SHP77 treated with DMSO at 0.1 percent for 48 hours (cell line): Measurements from ENCODE around the gene PERM1.

Experiments used
- DNase-seq: peaks from one replicate; lab custom pipeline; 2025; lab: John Stamatoyannopoulos, UW

Gene PERM1

DNA sequence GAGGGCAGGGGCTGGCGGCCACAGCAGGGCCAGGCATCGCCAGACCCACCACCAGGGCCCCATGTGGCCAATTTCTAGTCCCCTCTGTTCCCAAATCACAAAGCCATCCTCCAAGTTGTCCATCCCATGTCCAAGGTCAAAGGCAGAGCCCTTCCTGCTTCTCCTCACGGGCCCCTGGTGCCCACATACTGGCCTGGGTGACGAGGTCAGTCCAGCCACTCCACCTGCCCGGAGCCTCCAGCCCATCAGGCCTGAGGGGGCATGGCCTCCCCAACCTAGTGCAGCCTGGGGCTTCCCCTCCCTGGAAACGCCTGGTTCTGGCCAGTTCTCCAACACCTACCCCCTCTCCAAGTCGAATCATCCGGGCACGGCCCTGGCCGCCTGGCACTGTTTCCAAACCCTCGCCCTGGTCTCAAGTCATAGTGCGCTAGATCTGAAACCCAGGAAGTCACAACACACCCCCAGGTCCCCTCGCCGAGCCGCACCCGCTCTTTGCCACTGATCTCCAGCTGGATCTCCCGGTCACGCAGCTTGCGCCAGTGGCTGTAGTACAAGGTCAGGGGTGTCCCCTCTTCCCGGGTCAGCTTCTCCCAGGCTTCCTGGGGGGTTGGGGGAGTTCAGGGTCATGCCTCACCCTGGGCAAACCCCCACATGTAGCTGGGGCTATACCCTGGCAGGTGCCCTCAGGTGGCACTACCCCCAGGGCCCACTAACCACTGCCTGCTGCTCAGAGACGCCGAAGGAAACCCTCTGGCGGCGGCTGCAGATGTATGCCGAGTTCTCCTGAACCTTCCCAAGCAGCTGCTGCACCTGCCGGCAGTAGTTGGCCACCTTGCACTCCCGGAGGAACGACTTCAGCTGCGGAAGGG lies 36.0 kb downstream of the PERM1 start:
- no peak for DNase-seq

DNA sequence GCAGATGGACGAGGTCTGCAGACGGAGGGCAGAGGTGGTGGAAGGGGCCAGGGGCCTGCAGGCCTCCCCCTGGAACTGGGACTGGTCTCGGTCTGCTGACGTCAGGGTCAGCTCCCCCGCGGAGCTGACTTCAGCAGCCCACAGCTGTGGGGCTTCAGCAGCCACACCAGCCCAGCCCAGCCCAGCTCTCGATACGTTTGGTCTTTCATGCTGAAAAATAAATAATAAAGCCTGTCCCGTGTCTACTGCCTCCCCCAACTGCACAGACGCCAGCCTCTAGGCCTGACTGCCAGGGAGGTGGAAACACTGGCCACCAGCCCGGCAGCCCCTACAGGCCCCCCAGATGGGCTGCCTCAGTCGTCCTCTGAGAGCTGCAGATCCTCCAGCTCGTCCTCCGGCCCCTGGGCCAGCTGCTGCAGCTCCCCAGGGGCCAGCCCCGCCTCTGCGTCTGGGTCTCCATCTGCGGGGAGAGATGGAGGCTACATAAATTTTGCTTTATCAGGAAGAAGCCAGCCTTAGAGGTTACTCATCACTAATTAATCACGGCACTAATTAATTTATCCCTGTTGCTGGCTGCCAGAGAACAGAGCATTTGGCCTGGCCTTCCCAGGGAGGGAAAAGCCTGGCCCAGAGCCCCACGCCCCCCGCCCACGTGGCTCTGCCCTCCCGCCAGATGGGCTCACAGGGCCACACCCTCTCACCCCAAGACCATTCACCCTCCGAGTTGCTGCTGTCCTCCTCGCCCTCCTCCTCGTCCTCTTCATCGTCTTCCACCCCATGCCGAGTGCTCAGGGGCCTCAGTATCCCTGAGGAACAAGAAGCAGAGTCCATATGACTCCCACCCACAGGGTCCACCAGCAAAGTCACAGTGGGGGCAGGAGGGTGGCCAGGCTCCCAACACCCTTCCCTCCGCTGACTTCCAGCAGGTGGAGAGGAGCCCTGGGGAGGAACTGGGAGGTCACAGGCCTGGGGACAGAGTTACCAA lies 37.3 kb downstream of the PERM1 start:
- no peak for DNase-seq

DNA sequence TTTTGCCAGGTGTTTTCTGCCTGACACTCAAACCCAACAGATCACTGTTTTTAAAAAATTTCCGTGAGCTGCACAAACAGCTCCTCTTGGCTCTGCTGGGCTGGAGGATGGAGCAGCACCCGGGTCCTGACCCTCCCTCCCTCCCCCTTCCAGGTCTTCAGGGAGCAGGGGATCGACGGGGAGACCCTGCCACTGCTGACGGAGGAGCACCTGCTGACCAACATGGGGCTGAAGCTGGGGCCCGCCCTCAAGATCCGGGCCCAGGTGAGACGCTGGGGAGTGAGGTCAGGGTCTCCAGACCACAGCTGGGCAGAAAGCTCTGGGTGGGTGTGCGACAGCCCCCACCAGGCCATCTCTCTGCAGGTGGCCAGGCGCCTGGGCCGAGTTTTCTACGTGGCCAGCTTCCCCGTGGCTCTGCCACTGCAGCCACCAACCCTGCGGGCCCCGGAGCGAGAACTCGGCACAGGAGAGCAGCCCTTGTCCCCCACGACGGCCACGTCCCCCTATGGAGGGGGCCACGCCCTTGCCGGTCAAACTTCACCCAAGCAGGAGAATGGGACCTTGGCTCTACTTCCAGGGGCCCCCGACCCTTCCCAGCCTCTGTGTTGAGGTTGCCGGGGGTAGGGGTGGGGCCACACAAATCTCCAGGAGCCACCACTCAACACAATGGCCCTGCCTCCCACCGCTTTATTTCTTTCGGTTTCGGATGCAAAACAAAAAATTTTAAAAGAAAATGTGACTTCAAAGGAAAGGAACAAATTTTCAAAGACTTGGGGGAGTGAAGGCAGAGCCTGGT lies 38.1 kb downstream of the PERM1 start:
- DNase-seq, result no peak

DNA sequence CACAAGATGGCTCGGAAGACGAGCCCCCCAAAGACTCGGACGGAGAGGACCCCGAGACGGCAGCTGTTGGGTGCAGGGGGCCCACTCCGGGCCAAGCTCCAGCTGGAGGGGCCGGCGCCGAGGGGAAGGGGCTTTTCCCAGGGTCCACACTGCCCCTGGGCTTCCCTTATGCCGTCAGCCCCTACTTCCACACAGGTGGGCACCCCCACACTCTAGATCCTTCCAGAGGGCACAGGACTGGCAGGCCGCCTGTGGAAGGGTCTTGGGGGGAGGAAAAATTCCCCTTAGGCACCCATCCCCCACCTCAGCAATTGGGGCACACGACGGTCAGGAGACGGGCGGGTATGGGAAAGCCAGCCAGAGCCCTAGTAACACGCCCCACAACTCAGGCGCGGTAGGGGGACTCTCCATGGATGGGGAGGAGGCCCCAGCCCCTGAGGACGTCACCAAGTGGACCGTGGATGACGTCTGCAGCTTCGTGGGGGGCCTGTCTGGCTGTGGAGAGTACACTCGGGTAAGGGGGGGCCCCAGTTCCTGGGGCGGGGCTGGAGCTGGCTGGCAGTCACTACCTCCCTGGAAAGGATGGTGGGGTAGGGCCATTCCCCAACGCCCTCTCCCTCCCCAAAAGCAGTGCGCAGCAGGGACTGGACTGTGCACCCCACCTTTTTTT lies 38.9 kb downstream of the PERM1 start:
- no peak for DNase-seq

DNA sequence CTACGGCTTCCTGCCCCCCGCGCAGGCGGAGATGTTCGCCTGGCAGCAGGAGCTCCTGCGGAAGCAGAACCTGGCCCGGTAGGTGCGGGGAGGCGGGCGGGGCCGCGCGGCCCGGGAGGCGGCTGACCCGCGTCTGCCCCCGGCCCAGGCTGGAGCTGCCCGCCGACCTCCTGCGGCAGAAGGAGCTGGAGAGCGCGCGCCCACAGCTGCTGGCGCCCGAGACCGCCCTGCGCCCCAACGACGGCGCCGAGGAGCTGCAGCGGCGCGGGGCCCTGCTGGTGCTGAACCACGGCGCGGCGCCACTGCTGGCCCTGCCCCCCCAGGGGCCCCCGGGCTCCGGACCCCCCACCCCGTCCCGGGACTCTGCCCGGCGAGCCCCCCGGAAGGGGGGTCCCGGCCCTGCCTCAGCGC lies 39.5 kb downstream of the PERM1 start:
- DNase-seq, result no peak

DNA sequence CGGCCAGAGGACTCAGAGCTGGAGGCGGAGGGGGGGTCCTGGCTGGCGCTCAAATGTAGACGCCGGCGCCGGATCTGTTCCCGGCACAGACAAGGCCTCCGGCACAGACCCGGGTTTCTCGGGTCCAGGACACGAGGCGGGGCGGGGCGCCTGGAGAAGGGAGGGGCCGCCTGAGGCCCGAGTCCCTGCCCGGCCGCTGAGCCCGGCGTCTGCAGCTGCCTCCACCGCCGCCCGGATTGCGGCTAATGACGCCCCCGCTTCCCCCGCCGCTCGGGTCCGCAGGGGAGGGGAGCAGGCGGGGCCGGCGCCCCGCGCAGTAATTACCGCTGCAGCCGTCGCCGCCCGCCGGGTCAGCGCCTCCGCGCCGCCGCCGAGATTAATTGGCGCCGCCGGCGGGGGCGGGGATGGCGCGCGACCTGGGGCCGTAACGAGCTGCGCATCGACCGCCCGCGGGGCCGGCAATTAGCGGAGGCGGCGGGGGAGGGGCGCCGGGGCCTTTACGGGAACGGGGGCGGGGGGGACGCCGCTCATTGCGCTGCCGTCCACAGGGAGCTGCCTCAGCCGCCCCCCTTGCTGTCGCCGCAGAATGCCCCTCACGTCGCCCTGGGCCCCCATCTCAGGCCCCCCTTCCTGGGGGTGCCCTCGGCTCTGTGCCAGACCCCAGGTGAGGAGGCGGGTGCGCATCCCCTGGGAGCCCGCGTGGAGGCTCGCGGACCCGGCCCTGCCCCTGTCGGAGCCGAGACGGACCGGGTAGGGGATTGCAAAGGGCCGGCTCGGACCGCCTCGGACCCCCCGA lies 40.1 kb downstream of the PERM1 start:
- DNase-seq, result peak; percentile 30

DNA sequence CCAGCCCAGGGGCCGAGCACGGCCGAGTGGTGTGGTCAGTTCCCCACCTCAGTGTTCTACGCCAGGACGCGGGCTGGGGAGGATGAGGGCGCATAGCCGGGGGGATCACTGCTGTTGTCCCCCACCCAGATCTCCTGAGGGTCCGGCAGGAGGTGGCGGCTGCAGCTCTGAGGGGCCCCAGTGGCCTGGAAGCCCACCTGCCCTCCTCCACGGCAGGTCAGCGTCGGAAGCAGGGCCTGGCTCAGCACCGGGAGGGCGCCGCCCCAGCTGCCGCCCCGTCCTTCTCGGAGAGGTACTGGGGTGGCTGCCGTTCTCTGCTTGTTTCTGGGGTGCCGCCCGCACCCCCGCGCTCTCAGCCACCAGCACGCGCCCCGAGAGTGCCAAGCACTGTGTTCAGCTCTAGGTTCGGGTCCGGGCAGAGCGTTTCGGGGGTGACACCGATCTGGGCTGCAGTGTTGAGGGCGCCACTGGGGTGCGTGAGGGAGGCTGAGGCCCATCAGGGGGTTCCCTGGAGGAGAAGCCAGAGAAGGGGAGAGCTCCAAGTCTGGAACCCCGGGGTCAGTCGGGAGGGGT lies 40.8 kb downstream of the PERM1 start:
- DNase-seq, result no peak

DNA sequence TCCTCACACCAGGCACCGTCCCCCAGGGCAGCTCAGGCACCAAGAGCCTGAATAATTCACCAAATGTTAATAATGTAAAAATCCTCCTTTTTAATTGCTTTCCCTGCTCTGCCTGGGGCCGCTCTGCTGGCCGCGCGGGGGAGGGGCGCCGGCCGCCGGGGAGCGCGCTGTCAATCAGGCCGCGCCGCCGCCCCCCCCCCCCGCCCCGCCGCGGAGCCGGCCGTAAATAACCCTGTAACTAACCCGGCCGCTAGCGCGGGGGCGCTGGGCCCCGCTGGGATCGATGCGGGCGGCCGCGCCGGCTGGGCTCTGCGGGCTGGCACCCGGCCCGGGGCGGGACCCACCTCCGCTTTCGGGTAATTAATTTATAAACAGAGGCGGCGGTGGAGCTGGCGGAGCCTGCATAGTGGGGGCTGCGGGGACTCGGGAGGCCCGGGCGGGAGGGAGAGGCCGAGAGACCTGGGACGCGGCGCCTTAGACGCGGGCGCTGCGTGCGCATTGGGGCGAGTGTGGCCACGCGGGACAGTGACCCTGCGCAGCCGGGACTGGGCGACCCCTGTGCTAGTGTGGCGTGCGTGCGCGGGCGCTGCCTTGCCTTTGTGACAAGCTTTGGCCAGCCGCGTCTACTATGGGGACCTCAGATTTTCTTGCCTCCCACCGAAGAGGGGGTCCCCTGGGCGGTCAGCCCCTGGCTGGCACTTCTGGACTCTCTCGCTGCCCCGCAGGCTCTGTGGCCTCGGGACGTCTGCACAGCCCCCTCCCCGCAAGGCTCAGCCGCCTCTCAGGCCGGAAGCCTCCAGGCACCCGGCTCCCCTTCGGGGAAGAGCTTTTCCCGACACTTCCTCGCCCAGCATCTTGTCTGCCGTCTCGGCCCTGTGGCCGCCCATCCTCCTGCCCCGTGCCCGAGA lies 41.5 kb downstream of the PERM1 start:
- DNase-seq, result peak; percentile 43

DNA sequence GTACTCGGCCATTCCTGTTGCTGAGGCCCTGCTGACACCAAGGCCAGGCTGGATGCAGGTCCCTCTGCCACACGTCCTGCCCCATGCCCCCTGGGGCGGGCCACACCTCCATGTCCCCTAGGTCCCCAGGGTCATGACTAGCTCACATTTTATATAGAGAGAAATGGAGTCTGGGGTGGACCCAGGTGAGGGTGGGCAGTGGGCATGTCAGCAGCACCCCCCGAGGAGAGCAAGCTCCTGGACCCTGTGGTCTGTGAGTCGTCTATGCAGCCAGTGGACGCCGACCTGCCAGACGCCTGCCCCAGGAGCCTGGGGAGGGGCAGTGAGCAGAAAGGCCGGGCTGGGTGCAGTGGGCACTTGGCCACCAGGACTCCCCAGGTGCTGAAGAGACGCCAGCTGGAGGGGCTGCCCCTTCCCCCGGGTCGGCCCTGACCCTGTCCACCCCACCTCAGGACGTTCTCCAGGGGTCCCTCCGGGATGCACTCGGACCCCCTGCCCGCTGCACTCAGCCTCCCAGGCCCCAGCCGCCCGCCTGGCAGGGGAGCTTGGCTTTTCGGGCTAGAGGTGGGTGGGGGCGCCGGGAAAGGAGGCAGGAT lies 42.3 kb downstream of the PERM1 start:
- no peak for DNase-seq

DNA sequence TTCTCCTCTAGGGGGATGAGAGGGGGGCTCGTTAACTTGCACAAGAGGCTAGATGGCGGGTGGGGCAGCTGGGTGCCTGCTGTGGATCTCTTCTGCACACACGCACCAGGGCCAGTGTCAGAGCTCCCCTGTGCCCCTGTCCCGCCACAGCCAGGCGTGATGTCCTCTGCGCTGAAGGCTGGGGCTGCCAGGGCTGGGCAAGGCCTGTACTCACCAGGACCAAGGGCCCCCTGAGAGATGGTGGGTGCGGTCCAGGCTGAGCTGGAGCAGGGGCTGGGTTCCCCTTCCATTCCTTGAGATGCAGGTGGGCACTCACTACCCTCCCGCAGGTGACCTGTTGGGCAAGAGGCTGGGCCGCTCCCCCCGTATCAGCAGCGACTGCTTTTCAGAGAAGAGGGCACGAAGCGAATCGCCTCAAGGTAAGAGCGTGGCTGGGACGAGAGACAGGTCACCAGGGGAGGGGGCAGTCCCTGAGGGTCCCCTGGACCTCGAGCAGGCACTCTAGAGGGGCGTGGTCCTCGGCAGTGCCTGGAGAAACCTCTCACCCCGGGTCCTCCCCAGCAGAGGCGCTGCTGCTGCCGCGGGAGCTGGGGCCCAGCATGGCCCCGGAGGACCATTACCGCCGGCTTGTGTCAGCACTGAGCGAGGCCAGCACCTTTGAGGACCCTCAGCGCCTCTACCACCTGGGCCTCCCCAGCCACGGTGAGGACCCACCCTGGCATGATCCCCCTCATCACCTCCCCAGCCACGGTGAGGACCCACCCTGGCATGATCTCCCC lies 43.0 kb downstream of the PERM1 start:
- DNase-seq, result no peak

DNA sequence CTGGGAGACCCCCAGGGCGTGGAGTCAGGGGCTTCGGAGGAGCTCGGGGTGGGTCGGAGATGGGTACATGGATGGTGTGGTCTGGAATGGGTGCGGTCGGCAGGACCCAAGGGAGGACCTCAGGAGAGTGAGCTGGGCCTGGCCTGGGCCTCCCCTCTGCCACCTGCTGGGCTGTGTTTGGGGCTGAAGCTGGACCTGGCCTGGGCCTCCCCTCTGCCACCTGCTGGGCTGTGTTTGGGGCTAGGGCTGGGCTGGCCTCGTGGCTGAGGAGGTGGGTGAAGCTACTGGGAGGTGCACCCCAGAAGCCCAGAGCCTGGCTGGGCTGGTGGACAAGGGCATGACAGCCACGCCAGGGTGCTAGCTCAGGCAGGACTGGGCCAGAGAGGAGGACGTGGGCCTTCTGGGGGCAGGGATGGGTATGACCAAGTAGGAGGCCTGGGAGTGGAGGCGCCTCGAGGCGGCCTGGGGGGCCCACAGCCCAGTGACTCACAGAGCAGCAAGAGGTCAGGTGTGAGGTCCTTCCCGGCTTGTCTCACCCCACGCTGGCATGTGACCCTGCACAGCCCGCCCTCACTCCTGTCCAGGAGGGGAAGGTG lies 43.7 kb downstream of the PERM1 start:
- no peak for DNase-seq

DNA sequence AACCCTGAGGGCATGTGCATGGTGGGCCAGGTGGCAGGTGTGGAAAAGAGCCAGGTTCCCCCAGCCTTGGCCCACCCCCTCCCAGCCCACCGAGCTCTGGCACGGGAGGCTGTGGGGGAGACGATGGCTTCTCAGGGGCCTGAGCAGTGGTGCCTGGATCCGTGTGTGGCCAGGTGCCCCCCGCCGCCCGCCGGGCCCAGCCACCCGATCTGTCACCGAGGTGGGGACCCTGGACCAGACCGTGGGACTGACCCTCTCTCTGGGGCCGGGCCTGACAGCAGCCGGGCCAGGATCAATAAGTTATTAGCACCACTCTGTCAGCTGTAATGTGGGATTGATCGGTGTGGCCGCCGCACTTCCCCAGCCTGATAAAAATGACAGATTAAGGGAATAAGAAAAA lies 44.4 kb downstream of the PERM1 start:
- DNase-seq, result no peak

DNA sequence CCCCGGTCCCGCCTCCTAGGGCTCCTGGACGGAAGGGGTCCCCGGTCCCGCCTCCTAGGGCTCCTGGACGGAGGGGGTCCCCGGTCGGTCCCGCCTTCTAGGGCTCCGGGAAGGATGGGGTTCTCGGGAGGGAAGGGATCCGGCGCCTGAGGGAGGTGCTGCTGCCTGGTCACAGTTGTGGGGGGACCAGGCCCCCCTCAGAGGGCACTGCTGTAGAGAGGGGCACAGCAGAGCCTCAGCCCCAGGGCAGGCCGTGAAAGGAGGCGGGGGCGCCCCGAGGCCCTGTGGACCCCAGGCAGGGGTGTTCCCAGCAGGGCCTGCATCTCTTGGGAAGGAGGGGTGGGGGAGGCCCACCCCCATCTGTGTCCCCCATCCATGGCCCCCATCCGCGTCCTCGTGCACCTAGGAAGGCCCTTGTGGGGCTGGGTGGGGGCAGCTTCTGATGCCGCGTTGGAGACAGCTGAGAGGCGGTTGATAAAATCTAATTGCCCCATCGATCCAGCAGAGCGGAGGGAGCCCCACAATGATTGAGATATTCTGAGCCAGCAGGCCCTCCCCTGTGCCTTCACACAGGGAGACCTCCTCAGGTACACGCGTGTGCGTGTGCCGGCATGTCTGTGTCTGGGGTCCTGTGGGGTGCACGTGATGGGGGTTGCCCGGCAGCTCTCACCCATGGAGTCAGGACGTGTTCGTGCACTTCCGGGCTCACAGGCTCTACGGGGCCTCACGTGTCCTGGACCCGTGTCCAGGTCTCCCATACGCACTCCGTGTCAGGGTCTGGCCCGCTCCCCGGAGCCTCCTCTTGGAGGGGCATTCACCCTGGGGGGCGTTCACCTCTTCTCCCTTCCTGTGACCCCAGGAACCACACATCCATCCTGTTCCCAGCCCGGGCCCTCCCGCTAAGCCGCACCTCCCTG lies 45.3 kb downstream of the PERM1 start:
- DNase-seq, result no peak

DNA sequence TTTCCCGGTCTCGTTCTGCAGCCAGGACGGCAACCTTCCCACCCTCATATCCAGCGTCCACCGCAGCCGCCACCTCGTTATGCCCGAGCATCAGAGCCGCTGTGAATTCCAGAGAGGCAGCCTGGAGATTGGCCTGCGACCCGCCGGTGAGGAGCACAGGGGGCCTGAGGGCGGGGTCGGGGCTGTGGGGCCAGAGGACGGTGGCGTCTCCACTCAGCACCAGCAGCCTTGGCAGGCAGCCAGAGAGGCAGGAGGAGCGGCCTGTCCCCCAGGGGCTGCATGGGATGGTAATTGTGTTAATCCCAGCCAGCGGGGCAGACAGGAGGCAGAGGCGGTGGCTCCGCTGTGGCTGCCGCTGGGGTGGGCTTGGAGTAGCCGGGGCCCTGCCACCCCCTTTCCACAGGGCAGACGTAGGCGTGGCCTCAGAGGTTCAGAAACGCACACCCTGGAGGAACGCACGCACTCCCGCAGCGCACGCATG lies 46.1 kb downstream of the PERM1 start:
- no peak for DNase-seq

DNA sequence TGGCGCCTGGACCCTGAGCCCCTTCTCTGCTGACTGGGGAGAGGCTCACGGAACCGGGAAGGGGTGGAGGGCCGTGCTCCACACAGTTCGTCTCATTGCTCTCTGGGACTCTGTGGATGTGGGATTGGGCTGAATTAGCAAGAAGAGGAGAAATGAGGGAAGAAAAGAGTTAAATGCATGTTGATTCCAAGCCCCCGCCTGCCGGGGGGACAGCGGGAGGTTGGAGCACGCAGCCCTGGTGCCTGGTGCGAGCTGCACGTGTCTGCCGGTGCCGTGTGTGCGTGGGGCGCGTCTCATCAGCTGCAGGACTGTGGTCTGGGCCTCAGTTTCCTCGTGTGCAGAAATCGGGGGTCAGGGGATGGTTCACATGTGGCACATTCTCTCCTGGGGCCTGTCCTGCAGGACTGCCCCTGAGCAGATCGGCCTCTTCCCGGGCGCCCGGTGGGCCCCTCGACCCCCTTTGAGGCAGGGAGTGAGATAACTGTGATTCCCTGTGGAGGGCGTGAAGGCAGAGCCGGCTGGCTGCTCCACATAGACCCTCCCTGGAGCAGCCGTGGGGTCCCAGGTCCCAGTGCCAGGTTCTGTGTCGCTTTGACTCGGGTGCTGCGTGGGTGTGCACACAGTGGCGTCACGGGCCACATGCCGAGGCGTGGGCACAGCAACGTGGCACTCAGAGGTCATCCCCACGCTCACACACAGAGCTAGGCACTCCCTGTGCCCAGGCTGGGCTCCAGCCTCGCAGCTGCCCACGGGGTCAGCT lies 46.7 kb downstream of the PERM1 start:
- no peak for DNase-seq

DNA sequence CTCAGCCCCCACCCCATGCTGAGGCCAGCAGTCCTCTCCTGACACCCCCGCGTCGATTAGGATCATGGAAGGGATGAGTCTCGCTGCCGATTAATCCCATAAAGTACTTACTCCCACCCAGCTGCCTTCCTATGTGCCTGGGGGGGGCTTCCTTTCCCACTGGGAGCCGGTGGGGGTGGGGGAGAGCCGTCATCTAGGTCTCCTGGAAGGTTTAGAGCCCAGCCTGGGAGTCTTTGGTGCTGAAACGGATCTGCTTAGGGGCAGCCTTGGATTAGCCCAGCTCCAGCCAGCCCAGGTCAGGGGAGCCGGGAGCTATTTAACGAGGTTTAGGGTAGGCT lies 48.3 kb downstream of the PERM1 start:
- DNase-seq, result no peak
